Activated CD4-positive, alpha-beta T cell treated with anti-CD3 and anti-CD28 coated beads for 36 hours (primary cell): ENCODE data around the gene NUP133. TPM values are rescaled to one million over a fixed set of nuclear protein-coding genes. Genes with fewer than 3 reads are reported as not detected.

Source experiments
- ATAC-seq: fragments of 200-7000 bp; cut with Tn5 transposase; one replicate; pipeline ENCODE4 v1.10.0; 2021; ENCODE audit warnings: mild to moderate bottlenecking, moderate library complexity
- CTCF ChIA-PET: fragments of 350-600 bp; sonication (Branson Sonifier 250); formaldehyde crosslinking; loops from one replicate; lab custom pipeline; 2021; ENCODE audit warnings: antibody characterized with exemption; lab: Charles Lee
- POLR2A ChIA-PET: fragments of 350-600 bp; sonication (Branson Sonifier 250); formaldehyde crosslinking; loops from one replicate; lab custom pipeline; 2021; ENCODE audit warnings: antibody characterized with exemption, inconsistent platforms; lab: Charles Lee
- DNase-seq: peaks from one replicate; pipeline ENCODE4 v3.0.0-alpha.2; 2020
- H3K27ac Mint-ChIP-seq: one replicate; pipeline ENCODE4 v1.8.0; 2021; ENCODE audit warnings: mixed read lengths
- H3K27me3 Mint-ChIP-seq: one replicate; pipeline ENCODE4 v1.8.0; 2021; ENCODE audit warnings: mixed read lengths
- H3K36me3 Mint-ChIP-seq: one replicate; pipeline ENCODE4 v1.8.0; 2021; ENCODE audit warnings: low read depth, mixed read lengths
- H3K4me1 Mint-ChIP-seq: one replicate; pipeline ENCODE4 v1.8.0; 2021; ENCODE audit warnings: mixed read lengths
- H3K4me3 Mint-ChIP-seq: one replicate; pipeline ENCODE4 v1.8.0; 2021; ENCODE audit warnings: mild to moderate bottlenecking, moderate library complexity, mixed read lengths
- H3K9me3 Mint-ChIP-seq: one replicate; pipeline ENCODE4 v1.8.0; 2021; ENCODE audit warnings: low read depth, mixed read lengths
- intact Hi-C, 2 experiments: fragments of 100-400 bp; cut with DNase I in 1 of 2; cut with micrococcal nuclease in 1 of 2; formaldehyde crosslinking; loops; one replicate each; pipeline versions ENCODE4 v1.14.2 to v1.15.1; 2022 to 2024; cut with DNase I, micrococcal nuclease
- total RNA-seq, 2 experiments: library from RNA; stranded (reverse); gene quantifications; one replicate each; pipeline ENCODE4 v1.2.3, GENCODE V29; 2021

NUP133 gene
- total RNA-seq, 2 experiments from 2014 or later = 53.5 to 57.5 TPM

- intact Hi-C loops = no loop called here
- no peak overlapping the region for H3K27ac Mint-ChIP-seq
- CTCF ChIA-PET = no interaction called here
These were observed 33.6 kb downstream of the NUP133 start for GRCh38 chr1:229474509-229474908.

DNA sequence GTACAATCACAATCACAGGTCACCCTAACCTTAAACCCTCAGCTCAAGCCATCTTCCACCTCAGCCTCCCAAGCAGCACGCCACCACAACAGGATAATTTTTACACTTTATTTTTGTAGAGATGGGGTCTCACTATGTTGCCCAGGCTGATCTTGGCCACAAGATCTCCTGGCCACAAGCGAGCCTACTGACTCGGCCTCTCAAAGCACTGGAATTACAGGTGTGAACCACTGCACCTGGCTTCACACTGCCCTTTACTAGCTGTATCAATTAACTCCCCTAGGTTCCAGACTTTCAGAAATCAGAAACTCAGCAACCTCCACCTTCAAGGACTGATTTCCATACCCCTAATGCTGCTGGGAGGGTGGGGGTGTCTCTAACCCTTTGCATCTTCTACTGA lies 37.0 kb downstream of the NUP133 start:
- no peak overlapping the region for H3K27ac Mint-ChIP-seq
- H3K4me3 Mint-ChIP-seq = no peak overlapping the region
- ChIA-PET CTCF (interaction anchor here (0.6 to 1.6 kb wide), 4 partner anchors 11 to 1284 kb away, joined by 3 to 4 read pairs (median 4); no protein-coding TSS in a partner anchor), POLR2A (no interaction called here)
- ATAC-seq (no peak), DNase-seq (no peak)
- H3K9me3 Mint-ChIP-seq = no peaks in the 10 kb centered on the region
- H3K4me1 Mint-ChIP-seq = no peaks in the 10 kb centered on the region
- H3K27me3 Mint-ChIP-seq = no peaks in the 10 kb centered on the region
- H3K36me3 Mint-ChIP-seq = peaks cover 48% of the 10 kb centered on the region
- intact Hi-C loops = no loop called here

More at GRCh38 chr1:229474509-229474908, 33.6 kb downstream of the NUP133 start:
- no peaks in the 10 kb centered on the region for H3K9me3 Mint-ChIP-seq
- DNase-seq (no peak), ATAC-seq (no peak)
- no peaks in the 10 kb centered on the region for H3K27me3 Mint-ChIP-seq
- POLR2A ChIA-PET = no interaction called here
- no peak overlapping the region for H3K4me3 Mint-ChIP-seq
- peaks cover 3% of the 10 kb centered on the region for H3K4me1 Mint-ChIP-seq
- H3K36me3 Mint-ChIP-seq = peaks cover 41% of the 10 kb centered on the region

GRCh38 chr1:229470406-229471043 lies 37.6 kb downstream of the NUP133 start:
- Mint-ChIP-seq H3K4me3 (no peak overlapping the region), H3K9me3 (no peaks in the 10 kb centered on the region), H3K4me1 (no peaks in the 10 kb centered on the region), H3K27me3 (no peaks in the 10 kb centered on the region), H3K27ac (no peak overlapping the region), H3K36me3 (peaks cover 49% of the 10 kb centered on the region)
- ChIA-PET CTCF (interaction anchor here (0.6 to 1.6 kb wide), 5 partner anchors 10 to 1284 kb away, joined by 3 to 4 read pairs (median 3); no protein-coding TSS in a partner anchor), POLR2A (no interaction called here)
- DNase-seq (no peak), ATAC-seq (no peak)
- intact Hi-C loops = no loop called here

- Mint-ChIP-seq H3K4me3 (no peak overlapping the region), H3K36me3 (peaks cover 57% of the 10 kb centered on the region)
These were observed 41.3 kb downstream of the NUP133 start for GRCh38 chr1:229466887-229467286.

GRCh38 chr1:229464672-229465071 lies 43.5 kb downstream of the NUP133 start:
- no peak for DNase-seq
- Mint-ChIP-seq H3K36me3 (peaks cover 55% of the 10 kb centered on the region), H3K27ac (no peak overlapping the region), H3K27me3 (no peaks in the 10 kb centered on the region), H3K9me3 (no peaks in the 10 kb centered on the region), H3K4me3 (no peak overlapping the region), H3K4me1 (no peaks in the 10 kb centered on the region)
- CTCF ChIA-PET = interaction anchor here (1.1 kb wide), 1 partner anchor 17 kb away, joined by 5 read pairs; no protein-coding TSS in a partner anchor
- POLR2A ChIA-PET = no interaction called here
- no peak for ATAC-seq
- intact Hi-C loops = no loop called here

More at GRCh38 chr1:229466887-229467286, 41.3 kb downstream of the NUP133 start:
- CTCF ChIA-PET = interaction anchor here (0.9 to 2.5 kb wide), 2 partner anchors 16 to 26 kb away, joined by 3 to 14 read pairs; no protein-coding TSS in a partner anchor
- no peaks in the 10 kb centered on the region for H3K27me3 Mint-ChIP-seq
- H3K9me3 Mint-ChIP-seq = no peaks in the 10 kb centered on the region
- no peak for ATAC-seq
- POLR2A ChIA-PET = no interaction called here
- H3K4me1 Mint-ChIP-seq = no peaks in the 10 kb centered on the region
- no peak overlapping the region for H3K27ac Mint-ChIP-seq
- intact Hi-C loops = no loop called here
- DNase-seq = no peak

DNA sequence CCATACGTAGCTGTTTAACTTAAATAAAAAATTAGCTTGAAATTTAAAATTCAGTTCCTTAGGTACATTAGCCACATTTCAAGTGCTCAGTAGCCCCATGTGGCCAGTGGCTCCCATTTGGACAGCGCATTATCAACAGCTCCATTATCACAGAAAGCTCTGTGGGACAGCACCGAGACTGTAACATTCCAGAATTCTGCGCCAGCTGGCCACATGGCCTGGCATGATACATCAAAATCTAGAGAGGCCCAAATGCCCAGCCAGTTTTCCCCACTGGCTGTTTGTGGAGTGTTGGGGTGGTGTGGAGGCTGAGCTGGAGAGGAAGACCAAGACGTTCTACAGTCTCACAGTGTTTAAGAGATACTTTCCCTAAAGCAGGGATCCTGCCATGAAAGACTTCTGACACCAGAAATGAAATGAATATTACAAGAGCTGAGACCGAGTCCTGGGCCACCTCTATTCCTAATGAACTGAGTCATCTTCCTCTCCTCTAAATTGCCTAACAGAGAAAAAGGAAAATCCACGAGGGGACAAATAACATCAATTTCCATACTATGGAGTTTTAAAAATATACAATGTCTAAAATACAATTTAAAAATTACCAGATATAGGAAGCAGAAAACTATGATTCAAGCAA lies 47.0 kb downstream of the NUP133 start:
- no peak overlapping the region for H3K27ac Mint-ChIP-seq
- ChIA-PET POLR2A (no interaction called here), CTCF (interaction anchor here (0.6 to 1.0 kb wide), 3 partner anchors 10 to 1488 kb away, joined by 3 to 4 read pairs (median 3); no protein-coding TSS in a partner anchor)
- H3K36me3 Mint-ChIP-seq = peaks cover 50% of the 10 kb centered on the region
- ATAC-seq = no peak
- DNase-seq = no peak
- H3K27me3 Mint-ChIP-seq = no peaks in the 10 kb centered on the region
- intact Hi-C loops = no loop called here
- H3K4me1 Mint-ChIP-seq = no peaks in the 10 kb centered on the region
- no peak overlapping the region for H3K4me3 Mint-ChIP-seq
- no peaks in the 10 kb centered on the region for H3K9me3 Mint-ChIP-seq

DNA sequence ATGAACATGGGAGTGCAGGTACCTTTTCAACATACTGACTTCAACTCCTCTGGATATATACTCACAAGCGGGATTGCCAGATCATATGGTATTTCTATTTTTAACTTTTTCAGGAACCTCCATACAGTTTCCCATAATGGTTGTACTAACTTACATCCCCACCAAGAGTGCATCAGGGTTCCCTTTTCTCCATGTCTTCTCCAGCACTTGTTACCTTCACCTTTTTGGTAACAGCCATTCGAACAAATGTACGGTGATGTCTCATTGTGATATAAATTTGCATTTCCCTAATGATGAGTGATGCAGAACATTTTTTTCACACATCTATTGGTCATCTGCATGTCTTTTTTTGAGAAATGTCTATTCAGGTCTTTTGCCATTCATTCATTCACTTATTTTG lies 48.3 kb downstream of the NUP133 start:
- Mint-ChIP-seq H3K9me3 (no peaks in the 10 kb centered on the region), H3K27ac (no peak overlapping the region), H3K27me3 (no peaks in the 10 kb centered on the region), H3K4me1 (no peaks in the 10 kb centered on the region), H3K4me3 (no peak overlapping the region), H3K36me3 (peaks cover 43% of the 10 kb centered on the region)
- ChIA-PET CTCF (interaction anchor here (0.6 to 1.9 kb wide), 2 partner anchors 15 to 112 kb away, joined by 3 to 6 read pairs; no protein-coding TSS in a partner anchor), POLR2A (no interaction called here)
- intact Hi-C loops = no loop called here
- ATAC-seq = no peak
- no peak for DNase-seq

GRCh38 chr1:229457436-229457835 lies 50.7 kb downstream of the NUP133 start:
- intact Hi-C loops = no loop called here
- POLR2A ChIA-PET = no interaction called here
- peaks cover 35% of the 10 kb centered on the region for H3K36me3 Mint-ChIP-seq
- ATAC-seq = no peak
- H3K27ac Mint-ChIP-seq = no peak overlapping the region
- H3K27me3 Mint-ChIP-seq = no peaks in the 10 kb centered on the region
- no peak for DNase-seq
- H3K4me3 Mint-ChIP-seq = no peak overlapping the region
- no peaks in the 10 kb centered on the region for H3K4me1 Mint-ChIP-seq
- H3K9me3 Mint-ChIP-seq = no peaks in the 10 kb centered on the region
- CTCF ChIA-PET = no interaction called here

GRCh38 chr1:229456016-229456415 lies 52.1 kb downstream of the NUP133 start:
- no peak overlapping the region for H3K27ac Mint-ChIP-seq
- H3K27me3 Mint-ChIP-seq = no peaks in the 10 kb centered on the region
- POLR2A ChIA-PET = no interaction called here
- no peaks in the 10 kb centered on the region for H3K9me3 Mint-ChIP-seq
- H3K36me3 Mint-ChIP-seq = peaks cover 34% of the 10 kb centered on the region
- ATAC-seq (no peak), DNase-seq (no peak)
- intact Hi-C loops = no loop called here
- H3K4me1 Mint-ChIP-seq = no peaks in the 10 kb centered on the region
- CTCF ChIA-PET = interaction anchor here (1.2 kb wide), 1 partner anchor 197 kb away, joined by 3 read pairs; no protein-coding TSS in a partner anchor
- no peak overlapping the region for H3K4me3 Mint-ChIP-seq

- H3K4me3 Mint-ChIP-seq = no peak overlapping the region
- no peak overlapping the region for H3K27ac Mint-ChIP-seq
- no peaks in the 10 kb centered on the region for H3K4me1 Mint-ChIP-seq
- intact Hi-C loops = no loop called here
- no peaks in the 10 kb centered on the region for H3K27me3 Mint-ChIP-seq
- DNase-seq = no peak
- H3K36me3 Mint-ChIP-seq = peaks cover 26% of the 10 kb centered on the region
- H3K9me3 Mint-ChIP-seq = no peaks in the 10 kb centered on the region
- CTCF ChIA-PET = no interaction called here
- no peak for ATAC-seq
- POLR2A ChIA-PET = interaction anchor here (0.7 kb wide), 1 partner anchor 22 kb away, joined by 4 read pairs; no protein-coding TSS in a partner anchor
These were observed 54.1 kb downstream of the NUP133 start for GRCh38 chr1:229454056-229454455.

GRCh38 chr1:229452956-229453801 lies 55.0 kb downstream of the NUP133 start:
- Mint-ChIP-seq H3K4me3 (no peak overlapping the region), H3K36me3 (peaks cover 32% of the 10 kb centered on the region), H3K27me3 (no peaks in the 10 kb centered on the region), H3K27ac (no peak overlapping the region), H3K9me3 (no peaks in the 10 kb centered on the region), H3K4me1 (no peaks in the 10 kb centered on the region)
- intact Hi-C loops = loop anchor here in 1 of 2 experiments (1.0 kb wide), 1 partner anchor 195 kb away; no protein-coding TSS in a partner anchor
- ChIA-PET POLR2A (interaction anchor here (0.6 kb wide), 2 partner anchors 127 to 175 kb away, joined by 3 to 6 read pairs; no protein-coding TSS in a partner anchor), CTCF (interaction anchor here (1.2 to 4.4 kb wide), 4 partner anchors 12 to 198 kb away, joined by 3 to 26 read pairs (median 6); no protein-coding TSS in a partner anchor)
- ATAC-seq (no peak), DNase-seq (no peak)
